Skeletal muscle tissue (tissue), 4 donors: ENCODE data around the gene IMMP2L. TPM values are rescaled to one million over a fixed set of nuclear protein-coding genes. Genes with fewer than 3 reads are reported as not detected.

Source experiments
- H3K27ac ChIP-seq: one replicate; pipeline ENCODE4 v1.7.0; 2013; ENCODE audit warnings: mild to moderate bottlenecking, low read depth, low read length, inconsistent platforms
- H3K27me3 ChIP-seq, 3 donors: one replicate each; pipeline ENCODE4 v1.7.0; 2013; ENCODE audit warnings: low read length in 3 of 3; ENCODE audit not compliant: control insufficient read depth in 3 of 3, insufficient read depth in 3 of 3
- H3K36me3 ChIP-seq, 3 donors: one replicate each; pipeline ENCODE4 v1.7.0; 2013; ENCODE audit warnings: low read length in 3 of 3; ENCODE audit not compliant: control insufficient read depth in 3 of 3, insufficient read depth in 3 of 3
- H3K4me1 ChIP-seq, 3 donors: one replicate each; pipeline ENCODE4 v1.7.0; 2013; ENCODE audit warnings: low read length in 3 of 3, mild to moderate bottlenecking in 3 of 3; ENCODE audit not compliant: control insufficient read depth in 3 of 3, insufficient read depth in 3 of 3
- H3K4me3 ChIP-seq, 3 donors: one replicate each; pipeline ENCODE4 v1.7.0; 2013; ENCODE audit warnings: low read length in 3 of 3
- H3K9ac ChIP-seq, 3 donors: one replicate each; pipeline ENCODE4 v1.7.0; 2013; ENCODE audit warnings: low read length in 3 of 3, mild to moderate bottlenecking in 3 of 3, moderate library complexity in 2 of 3, low read depth in 1 of 3
- H3K9me3 ChIP-seq, 3 donors: one replicate each; pipeline ENCODE4 v1.7.0; 2013; ENCODE audit warnings: low read length in 3 of 3; ENCODE audit not compliant: control insufficient read depth in 3 of 3
- total RNA-seq: library from RNA; depleted of rRNA; stranded (reverse); fragments of >200 nt; gene quantifications from one replicate; pipeline ENCODE4 v1.2.3, GENCODE V29; 2014
- donor health status: Osteomylitis.

IMMP2L gene
- total RNA-seq, 1 donor from 2014 or later: 15.7 TPM

DNA sequence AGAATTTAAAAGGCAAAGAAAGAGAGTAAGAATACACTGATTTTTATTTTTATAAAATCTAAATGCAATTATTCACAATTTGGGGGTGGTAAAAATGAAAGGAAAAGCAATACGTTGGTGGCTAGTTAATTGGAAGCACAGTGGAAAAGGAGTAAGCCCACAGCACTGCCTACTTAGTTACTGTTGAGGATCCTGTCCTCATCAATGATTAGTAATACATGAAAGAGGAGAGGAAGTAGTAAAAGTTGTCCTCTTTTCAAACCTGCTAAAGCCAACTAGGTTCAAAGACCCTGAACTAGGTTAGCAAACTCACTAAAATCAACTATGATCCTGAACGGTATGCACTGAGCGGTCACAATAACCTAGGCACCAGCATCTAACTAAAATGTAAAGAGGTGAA lies 524.1 kb downstream of the IMMP2L start:
- Histone ChIP-seq H3K27me3 (no peaks in the 10 kb centered on the region), H3K4me1 (no peaks in the 10 kb centered on the region), H3K4me3 (no peak overlapping the region), H3K36me3 (no peaks in the 10 kb centered on the region), H3K27ac (no peak overlapping the region), H3K9me3 (no peaks in the 10 kb centered on the region), H3K9ac (no peak overlapping the region)

DNA sequence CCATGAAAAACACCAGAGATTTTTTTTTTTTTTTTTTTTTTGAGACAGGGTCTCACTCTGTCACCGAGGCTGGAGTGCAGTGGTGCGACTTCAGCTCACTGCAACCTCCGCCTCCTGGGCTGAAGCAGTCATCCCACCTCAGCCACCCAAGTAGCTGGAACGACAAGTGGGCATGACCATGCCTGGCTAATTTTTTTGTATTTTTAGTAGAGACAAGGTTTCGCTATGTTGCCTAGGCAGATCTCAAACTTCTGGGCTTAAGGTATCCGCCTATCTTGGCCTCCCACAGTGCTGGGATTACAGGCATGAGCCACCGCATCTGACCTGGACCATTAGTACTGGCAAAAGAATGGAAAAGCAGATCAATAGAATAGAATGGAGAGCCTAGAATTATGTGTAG lies 530.4 kb downstream of the IMMP2L start:
- H3K9ac ChIP-seq: no peak overlapping the region
- H3K4me3 ChIP-seq: no peak overlapping the region
- H3K27me3 ChIP-seq: no peaks in the 10 kb centered on the region
- no peaks in the 10 kb centered on the region for H3K36me3 ChIP-seq
- no peaks in the 10 kb centered on the region for H3K9me3 ChIP-seq
- H3K4me1 ChIP-seq: peaks cover 0 to 8% (median 0%) of the 10 kb centered on the region in 3 donors
- no peak overlapping the region for H3K27ac ChIP-seq

DNA sequence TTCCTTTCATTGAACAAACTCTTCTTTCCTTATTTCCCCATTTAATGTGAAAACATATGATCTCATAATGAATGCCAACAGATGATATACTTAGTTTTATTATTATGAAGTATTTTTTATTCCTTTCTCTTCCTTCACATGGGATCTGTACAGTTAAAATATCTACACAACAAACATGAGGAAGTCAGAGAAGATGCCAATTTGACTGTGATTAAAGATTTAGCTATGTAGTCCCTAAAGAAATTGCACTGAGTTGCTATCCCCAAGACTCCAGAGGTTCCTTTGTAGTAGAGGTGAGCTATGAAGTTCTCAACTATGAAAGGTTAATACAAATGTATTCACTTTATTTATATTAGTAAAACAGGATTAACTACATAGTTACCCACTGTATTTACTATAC lies 532.0 kb downstream of the IMMP2L start:
- Histone ChIP-seq H3K9ac (no peak overlapping the region), H3K4me1 (peaks cover 0 to 8% (median 0%) of the 10 kb centered on the region in 3 donors), H3K4me3 (no peak overlapping the region), H3K27me3 (no peaks in the 10 kb centered on the region), H3K27ac (no peak overlapping the region), H3K36me3 (no peaks in the 10 kb centered on the region), H3K9me3 (no peaks in the 10 kb centered on the region)

DNA sequence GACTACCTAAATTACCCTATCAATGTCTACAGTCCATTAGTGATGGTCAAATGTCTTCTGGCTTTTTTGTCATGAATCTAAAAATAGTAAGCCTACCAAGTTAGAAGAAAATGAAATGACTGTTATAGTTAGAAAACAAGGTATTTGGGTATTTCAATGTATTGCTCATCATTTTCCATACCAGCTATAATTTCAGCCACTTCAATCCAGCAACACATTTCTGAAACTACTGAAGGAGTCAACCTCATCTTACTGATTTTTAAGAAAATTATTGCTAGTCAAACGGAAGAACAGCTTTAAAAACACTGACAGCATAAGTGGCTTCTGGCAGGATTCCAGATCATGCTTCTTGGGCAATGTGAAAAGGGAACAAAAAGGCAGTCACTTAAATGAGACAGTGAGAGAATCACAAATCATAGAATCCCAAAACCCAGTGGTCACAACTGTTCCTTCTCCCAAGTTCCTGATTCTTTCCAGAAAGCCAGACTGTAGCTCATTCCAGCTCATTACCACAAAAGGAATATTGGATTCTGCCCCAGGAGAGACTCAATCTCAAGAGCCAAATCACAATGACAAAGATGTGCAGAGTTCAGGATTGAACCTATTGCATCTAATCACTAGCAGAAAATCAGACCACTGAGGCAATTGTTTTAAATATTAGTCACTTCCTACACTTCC lies 532.6 kb downstream of the IMMP2L start:
- no peaks in the 10 kb centered on the region for H3K9me3 ChIP-seq
- H3K27ac ChIP-seq: no peak overlapping the region
- no peaks in the 10 kb centered on the region for H3K36me3 ChIP-seq
- H3K4me3 ChIP-seq: no peak overlapping the region
- H3K4me1 ChIP-seq: peaks cover 0 to 8% (median 0%) of the 10 kb centered on the region in 3 donors
- no peak overlapping the region for H3K9ac ChIP-seq
- H3K27me3 ChIP-seq: no peaks in the 10 kb centered on the region

DNA sequence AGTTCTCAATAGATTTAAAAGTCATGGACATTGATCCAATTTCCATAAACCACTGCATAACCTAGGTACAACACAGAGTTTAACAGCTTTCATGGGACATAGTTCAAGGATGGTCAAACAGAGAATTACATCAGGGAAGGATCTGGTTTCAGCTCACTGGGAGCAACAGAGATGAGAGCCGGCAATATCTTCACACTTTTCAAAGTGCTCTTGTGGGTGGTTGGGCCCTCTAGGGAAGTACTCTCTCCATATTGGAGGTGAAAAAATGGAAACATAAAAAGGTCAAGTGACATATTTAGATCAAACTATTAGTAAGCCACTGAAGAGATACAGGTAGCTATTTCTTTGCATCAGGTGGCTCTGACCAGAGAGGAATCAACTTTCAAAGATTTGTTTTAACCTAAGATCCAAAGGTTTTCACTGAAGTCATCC lies 533.1 kb downstream of the IMMP2L start:
- Histone ChIP-seq H3K36me3 (no peaks in the 10 kb centered on the region), H3K27me3 (no peaks in the 10 kb centered on the region), H3K4me1 (peaks cover 0 to 8% (median 0%) of the 10 kb centered on the region in 3 donors), H3K27ac (no peak overlapping the region), H3K9ac (no peak overlapping the region), H3K4me3 (no peak overlapping the region), H3K9me3 (no peaks in the 10 kb centered on the region)

DNA sequence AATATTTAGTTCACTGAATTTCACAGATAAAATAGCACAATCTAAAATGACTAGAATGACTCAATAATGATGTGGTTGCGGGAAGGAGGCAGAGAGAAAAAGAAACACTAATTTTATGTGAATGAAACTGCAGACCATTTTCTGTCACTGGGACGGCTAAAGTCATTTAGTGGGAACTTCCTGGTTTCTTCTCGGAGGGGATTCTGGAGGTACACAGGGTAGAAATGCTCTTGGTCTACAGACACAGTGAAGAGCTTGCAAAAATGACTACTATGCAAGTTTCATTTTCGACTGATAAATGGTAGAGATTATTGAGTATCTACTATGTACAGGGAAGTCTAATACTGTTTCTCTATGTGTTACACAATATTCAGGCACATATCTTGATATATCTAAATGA lies 534.9 kb downstream of the IMMP2L start:
- H3K27ac ChIP-seq: no peak overlapping the region
- no peaks in the 10 kb centered on the region for H3K27me3 ChIP-seq
- no peaks in the 10 kb centered on the region for H3K9me3 ChIP-seq
- no peaks in the 10 kb centered on the region for H3K36me3 ChIP-seq
- no peak overlapping the region for H3K9ac ChIP-seq
- H3K4me3 ChIP-seq: no peak overlapping the region
- peaks cover 0 to 8% (median 0%) of the 10 kb centered on the region in 3 donors for H3K4me1 ChIP-seq

DNA sequence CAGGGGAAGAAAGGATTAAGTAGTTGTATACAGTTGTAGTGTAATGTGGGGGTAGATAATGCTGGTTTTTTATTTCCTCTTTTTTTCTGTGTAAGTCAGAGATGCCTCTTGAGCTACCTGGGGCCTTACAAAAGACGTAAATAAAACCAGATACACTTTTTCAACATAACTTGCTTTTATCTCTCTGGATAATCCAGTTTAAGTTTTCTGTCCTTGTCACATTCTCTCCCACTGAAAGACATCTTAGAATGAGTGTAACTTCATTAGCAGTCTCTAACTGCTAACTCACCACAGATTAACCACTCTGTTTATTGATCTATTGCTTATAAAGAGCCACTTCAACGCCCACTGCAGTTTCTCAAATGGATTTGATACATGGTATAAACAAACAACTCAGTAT lies 535.5 kb downstream of the IMMP2L start:
- no peak overlapping the region for H3K9ac ChIP-seq
- no peaks in the 10 kb centered on the region for H3K9me3 ChIP-seq

DNA sequence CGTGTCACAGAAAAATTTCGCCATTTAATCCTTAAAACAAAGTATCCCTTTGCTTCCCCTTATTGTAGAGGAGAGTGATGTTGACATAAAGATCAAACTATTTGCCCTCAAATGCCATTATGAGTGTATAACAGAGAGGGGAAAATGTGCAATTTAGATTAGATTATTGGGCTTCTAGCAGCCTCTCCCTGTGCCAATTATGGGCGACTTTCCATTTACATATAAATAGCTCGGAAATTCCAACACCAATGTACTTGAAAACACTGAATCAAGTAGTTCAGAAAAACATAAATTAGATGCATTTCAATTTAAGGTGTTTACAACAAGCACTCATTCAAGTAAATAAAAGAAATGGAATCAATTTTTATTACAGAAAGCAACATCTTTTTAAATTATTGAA lies 535.9 kb downstream of the IMMP2L start:
- Histone ChIP-seq H3K9ac (no peak overlapping the region), H3K4me3 (no peak overlapping the region), H3K4me1 (peaks cover 0 to 8% (median 0%) of the 10 kb centered on the region in 3 donors), H3K9me3 (no peaks in the 10 kb centered on the region), H3K36me3 (no peaks in the 10 kb centered on the region), H3K27me3 (no peaks in the 10 kb centered on the region), H3K27ac (no peak overlapping the region)

More for the DNA sequence above, 535.5 kb downstream of the IMMP2L start:
- H3K27ac ChIP-seq: no peak overlapping the region
- H3K4me3 ChIP-seq: no peak overlapping the region
- no peaks in the 10 kb centered on the region for H3K27me3 ChIP-seq
- no peaks in the 10 kb centered on the region for H3K36me3 ChIP-seq
- peaks cover 0 to 8% (median 0%) of the 10 kb centered on the region in 3 donors for H3K4me1 ChIP-seq

DNA sequence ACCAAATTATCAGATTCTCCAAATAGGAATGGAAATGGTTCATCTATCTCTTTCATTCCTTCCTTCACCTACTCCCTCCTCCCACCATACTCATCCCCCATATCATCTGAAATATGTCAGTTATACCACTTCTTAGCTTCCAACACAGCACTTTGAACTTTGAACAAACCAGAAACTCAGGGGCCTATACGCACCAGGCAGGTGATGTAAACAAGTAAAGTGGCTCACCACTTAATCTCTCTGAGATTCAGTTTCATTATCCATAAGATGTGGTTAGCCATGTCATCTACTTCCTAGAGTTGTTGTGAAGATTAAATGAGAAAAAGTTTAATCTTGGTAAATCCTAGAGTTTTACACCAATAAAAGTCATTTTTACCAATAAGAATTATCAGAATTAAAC lies 537.3 kb downstream of the IMMP2L start:
- Histone ChIP-seq H3K9me3 (no peaks in the 10 kb centered on the region), H3K4me3 (no peak overlapping the region), H3K9ac (no peak overlapping the region), H3K27me3 (no peaks in the 10 kb centered on the region), H3K36me3 (no peaks in the 10 kb centered on the region), H3K4me1 (peaks cover 0 to 7% (median 0%) of the 10 kb centered on the region in 3 donors), H3K27ac (no peak overlapping the region)

DNA sequence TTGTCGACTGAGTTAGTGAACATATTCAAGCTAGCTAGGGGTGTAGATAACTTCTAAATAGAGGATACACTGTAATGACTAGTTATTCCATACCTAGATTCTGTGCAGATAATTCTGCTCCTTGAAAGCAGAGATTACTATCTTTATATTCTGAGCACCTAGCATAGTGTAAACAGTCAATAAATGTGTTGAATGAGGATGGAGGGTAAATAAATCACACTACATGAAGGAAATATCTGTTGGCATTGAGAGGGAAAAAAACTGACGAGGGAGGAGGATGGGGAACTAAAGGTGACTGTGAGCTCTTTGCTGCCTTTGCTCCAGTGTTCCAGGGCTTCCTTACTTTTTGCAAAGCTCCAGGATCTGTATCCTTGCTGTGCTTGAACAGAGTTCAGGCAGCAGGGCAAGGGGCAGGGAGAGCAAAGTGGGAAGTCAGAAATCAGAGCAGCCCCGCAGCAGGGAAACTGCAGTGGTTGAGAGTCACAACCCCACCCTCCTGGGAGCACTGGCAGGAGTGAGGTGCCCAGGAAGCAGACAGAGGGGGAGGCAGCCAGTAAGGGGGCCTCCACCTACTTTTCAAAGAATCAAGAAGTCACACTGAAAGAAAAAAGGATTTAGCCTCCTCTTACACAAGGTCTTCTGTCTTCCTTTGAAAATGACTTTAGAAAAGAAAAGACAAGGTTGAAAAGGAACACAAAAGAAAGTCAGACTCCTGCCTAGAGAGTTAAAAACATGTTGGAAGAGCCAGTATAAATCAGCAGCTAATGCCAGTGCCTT lies 543.1 kb downstream of the IMMP2L start:
- Histone ChIP-seq H3K4me3 (no peak overlapping the region), H3K9ac (no peak overlapping the region), H3K9me3 (no peaks in the 10 kb centered on the region), H3K4me1 (no peaks in the 10 kb centered on the region), H3K36me3 (no peaks in the 10 kb centered on the region), H3K27me3 (no peaks in the 10 kb centered on the region), H3K27ac (no peak overlapping the region)
